GM13977 (cell line): ENCODE data around the gene C1RL.

Experiments
- DNase-seq: peaks from one replicate; pipeline ENCODE4 v3.0.0; 2012; ENCODE audit warnings: low spot score
- in situ Hi-C: fragments of 300-500 bp; cut with MboI; formaldehyde crosslinking; loops from one replicate; pipeline ENCODE4 v1.12.0; 2022; ENCODE audit warnings: low sequenced_read_pairs, low pct_unique_long_range_greater_than_20kb, mixed read lengths, inconsistent platforms; ENCODE audit not compliant: unreplicated experiment
- TF ChIP-seq, protein P1 (sequence below): IDR thresholded peaks from 2 replicates; pipeline ENCODE4 v1.5.1; 2012; ENCODE audit warnings: mild to moderate bottlenecking, control low read depth; ENCODE audit not compliant: insufficient read depth; ENCODE audit errors: extremely low read depth, missing control alignments

C1RL gene

DNA sequence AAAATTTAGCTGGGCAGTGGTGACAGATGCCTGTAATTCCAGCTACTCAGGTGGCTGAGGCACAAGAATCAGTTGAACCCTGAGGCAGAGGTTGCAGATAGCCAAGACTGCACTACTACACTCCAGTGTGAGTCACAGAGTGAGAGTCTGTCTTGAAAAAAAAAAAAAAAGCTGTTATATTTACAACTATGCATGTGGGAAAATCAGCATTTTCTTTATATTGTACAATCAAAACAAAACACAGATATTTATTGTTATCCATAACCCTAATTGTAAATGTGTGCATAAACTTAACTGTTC lies 29.2 kb downstream of the C1RL start:
- DNase-seq: no peak
- in situ Hi-C loops: no loop called here
- TF ChIP-seq, protein P1, sequence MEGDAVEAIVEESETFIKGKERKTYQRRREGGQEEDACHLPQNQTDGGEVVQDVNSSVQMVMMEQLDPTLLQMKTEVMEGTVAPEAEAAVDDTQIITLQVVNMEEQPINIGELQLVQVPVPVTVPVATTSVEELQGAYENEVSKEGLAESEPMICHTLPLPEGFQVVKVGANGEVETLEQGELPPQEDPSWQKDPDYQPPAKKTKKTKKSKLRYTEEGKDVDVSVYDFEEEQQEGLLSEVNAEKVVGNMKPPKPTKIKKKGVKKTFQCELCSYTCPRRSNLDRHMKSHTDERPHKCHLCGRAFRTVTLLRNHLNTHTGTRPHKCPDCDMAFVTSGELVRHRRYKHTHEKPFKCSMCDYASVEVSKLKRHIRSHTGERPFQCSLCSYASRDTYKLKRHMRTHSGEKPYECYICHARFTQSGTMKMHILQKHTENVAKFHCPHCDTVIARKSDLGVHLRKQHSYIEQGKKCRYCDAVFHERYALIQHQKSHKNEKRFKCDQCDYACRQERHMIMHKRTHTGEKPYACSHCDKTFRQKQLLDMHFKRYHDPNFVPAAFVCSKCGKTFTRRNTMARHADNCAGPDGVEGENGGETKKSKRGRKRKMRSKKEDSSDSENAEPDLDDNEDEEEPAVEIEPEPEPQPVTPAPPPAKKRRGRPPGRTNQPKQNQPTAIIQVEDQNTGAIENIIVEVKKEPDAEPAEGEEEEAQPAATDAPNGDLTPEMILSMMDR: no peak

DNA sequence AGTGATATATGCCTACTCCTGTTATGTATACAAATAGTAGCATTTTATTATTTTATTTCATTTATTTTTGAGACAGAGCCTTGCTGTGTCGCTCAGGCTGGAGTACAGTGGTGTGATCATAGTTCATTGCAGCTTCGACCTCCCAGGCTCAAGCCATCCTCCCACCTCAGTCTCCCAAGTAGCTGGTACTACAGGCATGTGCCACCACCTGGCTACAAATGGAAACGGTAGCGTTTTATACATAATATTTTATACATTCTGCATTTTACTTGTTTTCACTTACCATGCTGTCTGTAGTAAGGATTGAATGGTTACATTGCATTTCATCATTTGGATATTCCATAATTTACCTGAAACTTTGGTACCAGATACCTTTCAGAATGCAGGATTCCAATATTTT lies 30.9 kb downstream of the C1RL start:
- TF ChIP-seq, protein P1: no peak
- in situ Hi-C loops: no loop called here
- no peak for DNase-seq

DNA sequence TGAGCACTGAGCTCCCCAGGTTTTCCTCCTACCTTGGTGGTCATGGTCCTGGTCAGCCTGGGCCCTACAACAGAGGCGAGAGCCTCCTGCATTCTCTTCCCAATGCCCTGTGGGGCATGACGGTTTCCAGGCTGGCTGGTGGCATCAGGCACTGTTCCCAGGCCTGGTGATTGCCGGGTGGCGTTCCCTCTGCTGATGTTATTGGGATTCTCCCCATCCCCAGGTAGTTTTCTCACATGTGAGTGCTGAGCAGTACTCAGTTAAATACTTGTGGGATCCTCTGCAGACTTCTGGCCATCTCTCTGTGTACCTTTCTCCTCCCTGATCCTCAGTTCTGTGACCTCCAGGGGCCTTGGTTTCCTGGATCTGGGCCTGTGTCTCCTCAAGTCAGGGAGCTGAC lies 32.5 kb downstream of the C1RL start:
- no peak for DNase-seq
- in situ Hi-C loops: no loop called here
- TF ChIP-seq, protein P1: no peak

DNA sequence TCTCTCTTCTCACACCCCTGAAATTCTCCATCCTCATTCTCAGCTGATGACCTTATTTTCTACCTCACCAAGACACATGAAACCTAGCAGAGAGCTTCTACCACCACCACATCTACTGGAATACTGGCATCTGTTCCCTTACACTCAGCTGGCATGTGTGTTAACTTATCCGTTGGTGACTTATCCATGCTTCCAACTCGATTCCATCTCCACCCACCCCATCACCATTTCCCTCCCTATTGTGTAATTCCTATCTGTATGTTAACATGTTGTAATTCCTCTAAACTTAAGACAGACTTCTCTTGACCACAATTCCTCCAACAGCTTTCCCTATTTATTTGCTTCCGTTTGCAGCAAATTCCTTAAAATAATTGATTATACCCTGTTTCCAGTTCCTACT lies 33.1 kb downstream of the C1RL start:
- in situ Hi-C loops: no loop called here
- TF ChIP-seq, protein P1: no peak
- DNase-seq: no peak

DNA sequence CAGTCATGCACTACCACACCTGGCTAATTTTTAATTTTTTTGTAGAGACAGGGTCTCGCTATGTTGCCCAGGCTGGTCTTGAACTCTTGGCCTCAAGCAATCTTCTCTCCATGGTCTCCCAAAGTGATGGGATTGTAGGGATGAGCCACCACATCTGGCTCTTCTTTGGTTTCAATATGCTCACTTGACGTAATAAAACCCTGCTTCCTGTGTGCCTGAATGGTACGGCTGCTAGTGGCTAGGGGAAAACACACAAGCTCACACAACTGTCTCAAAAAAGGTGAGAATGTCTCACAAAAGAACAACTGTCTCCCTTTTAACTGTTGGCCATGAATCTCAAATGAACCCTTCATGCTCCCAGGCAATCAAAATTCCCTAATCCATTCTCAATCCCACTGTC lies 33.5 kb downstream of the C1RL start:
- TF ChIP-seq, protein P1: no peak

DNA sequence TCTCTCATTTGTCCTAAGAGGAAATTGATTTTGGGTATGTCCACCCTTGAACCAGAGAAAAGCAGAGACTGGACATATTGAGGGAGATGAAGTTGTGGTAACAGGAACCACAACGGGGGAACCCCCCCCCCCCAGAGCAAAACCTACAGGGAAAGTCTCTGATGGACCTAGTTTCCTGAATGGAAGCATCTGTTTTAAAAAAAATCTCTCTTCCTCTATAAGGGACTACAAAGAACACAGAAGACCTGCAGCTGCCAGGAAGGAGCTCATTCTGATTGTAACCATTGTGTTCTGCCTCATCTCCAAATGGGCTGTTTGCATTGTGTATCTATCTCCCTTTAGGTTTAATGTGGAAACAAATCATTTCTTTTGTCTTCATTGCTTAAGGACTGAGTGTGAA lies 35.1 kb downstream of the C1RL start:
- no peak for DNase-seq
- in situ Hi-C loops: no loop called here
- TF ChIP-seq, protein P1: no peak

More for the DNA sequence above, 33.5 kb downstream of the C1RL start:
- in situ Hi-C loops: no loop called here
- peak; percentile 48 for DNase-seq

DNA sequence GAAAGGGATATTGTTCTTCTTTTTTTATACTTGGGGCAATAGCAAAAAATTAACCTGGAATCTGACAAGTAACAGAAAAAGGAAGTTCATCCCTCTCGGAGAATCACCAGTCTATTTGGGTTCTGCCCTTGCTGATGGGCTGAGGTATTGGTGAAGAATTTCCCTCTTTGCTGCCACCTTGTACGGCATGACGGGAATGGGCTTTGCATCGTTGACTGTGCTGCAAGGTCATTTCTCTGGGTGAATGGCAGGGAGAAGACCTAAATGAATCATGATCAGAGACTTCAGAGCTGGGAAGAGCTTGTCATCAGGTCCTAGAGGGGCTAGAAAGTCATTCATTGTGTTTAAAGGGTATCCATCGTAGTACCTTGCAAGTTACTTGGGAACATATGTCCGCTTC lies 36.5 kb downstream of the C1RL start:
- in situ Hi-C loops: no loop called here
- no peak for DNase-seq
- TF ChIP-seq, protein P1: no peak
